ENCODE results near the gene GTF2E1. TPM values are rescaled to one million over a fixed set of nuclear protein-coding genes. Genes with fewer than 3 reads are reported as not detected.

Gene GTF2E1
- polyA plus RNA-seq, 3 donors = 13.0 to 15.5 (median 14.9) TPM

DNA sequence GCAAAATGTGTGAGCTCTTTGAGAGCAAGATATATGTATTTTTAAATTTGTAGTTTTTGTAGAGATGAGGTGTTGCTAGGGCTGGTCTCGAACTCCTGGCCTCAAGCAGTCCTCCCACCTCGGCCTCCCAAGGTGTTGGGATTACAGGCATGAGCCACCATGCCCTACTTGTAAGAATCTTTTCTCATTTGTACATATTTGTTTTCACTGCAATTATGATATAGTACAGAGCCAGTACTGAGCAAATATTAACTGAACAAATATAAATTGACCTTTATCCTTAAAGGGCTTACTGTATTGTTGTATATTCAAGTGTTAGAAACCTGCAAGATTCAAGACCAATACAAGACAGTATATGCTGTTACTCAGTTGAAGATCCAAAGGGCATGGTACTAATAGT is 53.4 kb downstream of the GTF2E1 start:
- DNase-seq = no peak

DNA sequence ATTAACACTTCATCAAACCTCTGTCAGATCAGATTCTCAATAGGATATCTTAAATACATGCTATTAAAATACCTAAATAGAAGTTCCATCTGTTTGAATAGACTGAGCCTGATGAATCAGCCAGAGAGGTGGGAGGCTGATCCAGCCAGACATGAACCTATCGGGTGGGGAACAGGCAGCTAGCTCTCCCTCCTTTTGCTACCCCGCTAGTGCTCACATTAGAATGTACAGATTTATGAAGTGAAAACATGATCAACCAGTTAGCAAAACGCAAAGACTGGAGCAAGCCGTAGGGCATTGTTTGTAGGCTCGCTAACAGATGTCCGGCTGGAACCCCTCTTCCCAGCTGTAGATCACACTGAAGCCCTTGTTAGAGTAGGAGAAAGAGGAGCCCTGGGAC is 54.4 kb downstream of the GTF2E1 start:
- peak; percentile 4 for DNase-seq

DNA sequence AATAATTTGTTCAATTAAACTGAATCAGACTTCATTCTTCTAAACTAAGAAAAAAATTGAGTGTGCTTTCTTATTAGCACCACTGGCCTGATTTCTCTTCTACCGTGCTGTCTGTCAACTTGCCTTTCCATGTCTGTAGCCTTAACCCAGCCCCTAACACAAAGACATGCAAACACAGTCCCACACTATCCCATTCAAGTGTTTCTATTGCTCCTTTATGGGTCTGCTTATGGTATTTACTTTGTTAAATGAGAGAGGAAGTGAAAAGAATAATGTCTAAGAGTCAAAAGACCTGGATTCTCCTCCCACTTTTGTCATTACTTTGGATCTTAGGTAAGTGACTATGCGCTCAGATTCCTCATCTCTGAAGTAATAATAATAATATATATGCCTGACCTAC is 55.3 kb downstream of the GTF2E1 start:
- no peak for DNase-seq

DNA sequence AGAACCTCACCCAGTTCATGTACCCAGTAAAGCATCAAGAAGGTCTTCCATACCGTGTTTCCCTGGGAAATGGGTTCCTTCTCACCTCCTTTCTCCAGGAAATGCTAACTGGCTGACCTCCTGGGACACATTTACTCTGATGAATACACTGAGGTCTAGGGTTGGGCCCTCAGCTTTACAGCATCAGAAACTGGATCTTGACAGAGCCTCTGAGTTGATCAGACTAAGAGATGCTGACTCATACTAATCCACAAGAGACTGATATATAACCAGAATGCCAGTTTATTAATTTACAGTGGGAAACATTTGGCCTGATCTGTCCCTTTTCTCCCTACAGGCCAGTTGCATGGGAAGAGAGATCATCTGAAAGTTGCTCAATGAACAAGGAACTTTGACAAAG is 55.8 kb downstream of the GTF2E1 start:
- no peak for DNase-seq

DNA sequence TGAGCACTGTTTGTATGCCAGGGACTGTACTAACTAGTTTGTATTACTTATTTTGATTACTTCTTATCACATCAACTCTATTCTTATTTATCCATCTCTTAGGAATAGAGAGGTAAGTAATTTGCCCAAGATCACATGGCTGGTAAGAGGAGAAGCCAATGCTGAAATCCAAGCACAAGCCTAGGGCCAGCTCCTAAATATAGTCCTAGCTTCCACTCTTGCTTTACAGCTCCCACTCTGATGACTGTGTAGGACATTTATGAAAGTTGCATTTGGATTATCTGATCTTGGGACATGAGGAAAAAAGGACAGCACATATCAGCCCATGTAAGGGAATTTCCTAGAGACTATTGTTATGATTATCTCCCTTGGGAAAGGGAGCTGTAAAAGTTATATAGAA is 58.1 kb downstream of the GTF2E1 start:
- DNase-seq = no peak

DNA sequence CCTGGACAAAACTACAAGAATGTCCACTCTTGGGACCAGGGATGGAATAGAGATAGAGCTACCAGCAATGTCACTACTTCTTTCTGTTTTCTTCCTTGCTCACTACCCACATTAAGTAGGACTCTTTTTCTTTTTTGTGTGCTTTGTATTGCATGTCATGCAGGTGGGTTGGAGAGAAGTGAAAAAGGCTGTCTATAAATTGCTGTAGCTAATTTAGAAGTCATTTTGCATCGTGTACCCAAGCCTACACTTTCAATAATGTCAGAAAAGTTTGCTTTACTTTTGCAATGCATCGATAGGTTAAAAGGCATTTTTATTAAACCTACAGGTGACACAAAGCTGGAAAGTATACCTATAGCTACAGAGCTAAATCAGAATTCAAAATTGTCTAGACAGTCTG is 58.9 kb downstream of the GTF2E1 start:
- no peak for DNase-seq

DNA sequence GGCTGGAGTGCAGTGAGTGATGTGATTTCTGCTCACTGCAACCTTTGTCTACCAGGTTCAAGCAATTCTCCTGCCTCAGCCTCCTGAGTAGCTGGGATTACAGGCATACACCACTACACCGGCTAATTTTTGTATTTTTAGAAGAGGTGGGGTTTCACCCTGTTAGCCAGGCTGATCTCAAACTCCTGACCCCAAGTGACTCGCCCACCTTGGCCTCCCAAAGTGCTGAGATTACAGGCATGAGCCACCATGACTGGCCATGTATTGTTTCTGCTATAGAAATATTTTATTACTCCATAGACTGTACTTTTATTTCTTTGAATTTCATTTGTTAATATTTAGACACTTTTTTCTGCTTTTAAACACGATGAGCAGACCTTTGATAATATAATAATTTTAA is 60.4 kb downstream of the GTF2E1 start:
- no peak for DNase-seq

DNA sequence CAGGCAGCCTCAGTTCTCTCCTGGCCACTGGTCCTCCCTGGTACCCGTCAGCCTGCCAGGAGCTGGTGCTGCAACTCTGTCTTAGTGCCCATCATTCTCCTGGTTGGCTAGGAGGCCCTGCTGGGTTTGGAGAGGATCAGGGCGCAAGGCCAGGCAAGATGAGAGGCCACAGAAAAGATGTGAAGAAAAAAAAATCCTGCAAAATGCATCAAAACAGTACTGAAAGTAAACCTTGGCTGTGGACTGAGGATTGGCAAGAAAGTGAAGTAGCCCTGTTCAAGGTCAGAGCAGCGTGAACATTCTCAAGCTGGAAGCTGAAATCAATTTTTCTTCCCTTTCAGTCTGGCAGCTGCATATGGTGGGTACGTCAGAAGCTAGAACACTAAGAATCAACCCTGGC is 74.2 kb downstream of the GTF2E1 start:
- no peak for DNase-seq

DNA sequence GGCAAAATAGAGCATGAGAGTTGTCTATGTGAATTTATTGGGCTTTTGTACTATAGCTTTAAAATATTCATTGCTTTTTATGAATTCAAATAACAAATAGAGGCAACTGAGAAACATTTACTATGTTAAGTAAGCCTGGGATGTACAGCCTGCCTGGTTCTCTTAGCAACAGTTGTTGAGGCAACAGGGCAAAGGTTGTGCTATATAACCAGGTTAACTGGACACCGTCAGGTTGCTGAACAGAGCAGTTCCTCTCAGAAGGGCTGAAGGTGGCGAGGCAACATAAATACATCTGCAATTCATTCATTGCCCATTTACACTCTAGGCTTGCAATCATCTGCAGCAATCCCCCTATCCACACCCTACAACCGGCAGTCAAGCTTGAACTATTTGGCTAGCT is 78.2 kb downstream of the GTF2E1 start:
- peak; percentile 15 for DNase-seq

DNA sequence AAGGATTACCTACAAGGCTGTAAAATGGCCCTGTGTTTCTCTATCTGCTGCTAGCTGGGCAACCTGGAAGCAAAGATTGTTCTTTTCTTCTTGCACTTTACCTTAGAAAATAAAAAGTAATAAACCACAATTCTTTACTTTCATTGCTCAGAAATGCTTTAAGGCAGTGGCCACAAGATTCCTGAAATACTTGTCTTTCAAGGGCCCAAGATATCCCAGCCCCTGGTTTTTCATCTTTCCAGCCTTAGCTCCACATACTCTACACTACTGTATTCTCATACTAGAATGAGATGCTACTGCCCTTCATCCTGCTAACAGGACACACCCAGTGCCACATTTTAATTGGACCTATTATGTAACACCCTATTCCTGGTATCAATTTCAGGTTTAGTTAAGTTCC is 78.9 kb downstream of the GTF2E1 start:
- no peak for DNase-seq

DNA sequence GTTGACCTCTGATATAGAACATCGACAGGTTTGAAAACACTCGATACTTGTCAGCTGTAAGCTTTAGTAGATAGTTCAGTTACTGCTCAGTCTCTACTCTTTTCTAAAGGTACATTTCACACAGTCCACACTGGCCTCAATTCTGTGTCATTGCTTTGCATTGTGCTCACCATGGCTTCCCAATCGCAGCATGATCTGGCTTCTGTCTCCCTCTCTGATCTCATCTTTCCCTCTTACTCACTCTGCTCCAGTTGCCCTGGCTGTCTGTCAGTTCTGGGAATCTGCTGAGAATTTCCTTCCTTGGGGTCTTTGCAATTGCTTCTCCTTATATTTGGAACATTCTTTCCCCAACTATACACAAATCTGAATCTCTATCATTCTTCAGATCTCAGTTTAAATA is 80.6 kb downstream of the GTF2E1 start:
- DNase-seq = no peak

DNA sequence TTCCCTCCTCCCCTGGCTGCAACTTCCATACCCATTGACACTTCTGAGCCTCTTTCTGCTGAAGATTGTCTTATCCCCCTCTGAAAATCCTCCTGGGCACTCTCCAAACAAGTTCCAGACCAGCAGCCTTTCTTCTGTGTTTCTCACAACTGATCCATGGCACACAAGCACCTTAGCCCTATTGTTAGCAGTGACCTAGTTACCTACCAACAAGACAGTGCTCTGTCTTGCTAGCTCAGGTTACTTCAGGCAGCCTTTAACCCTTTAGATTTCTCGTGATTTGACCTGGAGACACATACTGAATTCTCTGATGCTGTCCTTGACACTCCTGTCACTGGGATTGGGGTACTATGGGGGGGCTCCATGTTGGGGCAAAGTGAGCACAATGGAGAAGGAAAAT is 82.1 kb downstream of the GTF2E1 start:
- DNase-seq = no peak

DNA sequence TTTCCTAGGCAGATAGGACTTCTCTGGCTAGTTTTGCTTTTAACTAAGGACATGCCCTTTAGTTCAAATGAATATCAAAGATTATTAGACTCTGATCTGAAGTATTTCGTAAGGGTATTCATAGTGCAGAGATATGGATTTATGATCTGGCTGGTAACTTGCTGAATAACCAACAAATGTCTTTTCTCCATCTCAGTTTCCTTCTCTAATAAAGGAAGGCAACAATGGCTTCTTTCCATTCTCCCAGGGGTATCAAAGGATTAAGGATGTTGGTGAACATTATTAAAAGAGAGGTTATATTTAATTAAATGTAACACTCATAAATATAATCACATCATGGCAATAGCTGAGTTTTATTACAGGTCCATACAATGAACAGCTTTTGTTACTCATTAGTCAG is 86.3 kb downstream of the GTF2E1 start:
- DNase-seq = no peak

DNA sequence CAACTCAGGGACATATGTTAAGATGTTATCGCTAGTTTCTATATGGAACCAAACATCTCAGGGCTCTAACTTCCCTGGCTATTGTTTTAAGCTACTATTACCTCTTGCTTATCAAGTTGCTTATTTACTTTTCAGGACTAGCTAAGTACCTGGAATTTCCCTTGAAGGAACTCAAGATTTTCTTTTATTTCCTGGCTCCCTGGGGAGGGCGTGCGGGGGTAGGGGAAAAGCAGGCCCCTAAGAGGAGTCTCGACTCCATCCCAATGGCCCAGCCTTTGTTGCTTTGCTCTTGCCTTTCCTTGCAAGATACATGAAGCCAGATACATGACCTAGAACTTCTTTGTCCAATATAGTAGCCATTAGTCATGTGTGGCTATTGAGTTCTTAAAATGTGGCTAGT is 88.5 kb downstream of the GTF2E1 start:
- no peak for DNase-seq

Other genes with a start within 250 kb of the GTF2E1 start
- 100 to 1,000 TPM; 186 to 199 (median 187) TPM for gene NDUFB4, start 146.4 kb upstream of the GTF2E1 start, polyA plus RNA-seq (ENCODE audit: insufficient read length in 3 of 3)
- gene HGD, start 60.5 kb upstream of the GTF2E1 start, polyA plus RNA-seq (ENCODE audit: insufficient read length in 3 of 3) = 100 to 1,000 TPM in 1 of 3 donors, 10 to 100 TPM in 2; 75.9 to 117 (median 90.1) TPM
- gene RABL3, start 228 bp upstream of the GTF2E1 start, polyA plus RNA-seq (ENCODE audit: insufficient read length in 3 of 3) = 10 to 100 TPM; 22.5 to 29.8 (median 24.6) TPM
- under 1 TPM; 0.15 to 0.30 (median 0.24) TPM for gene STXBP5L, start 165.5 kb downstream of the GTF2E1 start, polyA plus RNA-seq (ENCODE audit: insufficient read length in 3 of 3)

Measured in renal pelvis (tissue), 4 donors.